Parathyroid adenoma (tissue), 2 donors: ENCODE results near the gene PHGDH.

Experiments used
- H2AFZ ChIP-seq: fragments of 300-600 bp; sonication (generic); one replicate; pipeline ENCODE4 v1.7.0; 2017; ENCODE audit warnings: antibody characterized with exemption, mild to moderate bottlenecking
- H3K27ac ChIP-seq: fragments of 300-600 bp; sonication (generic); one replicate; pipeline ENCODE4 v1.7.0; 2017
- H3K27me3 ChIP-seq: fragments of 300-600 bp; sonication (generic); one replicate; pipeline ENCODE4 v1.7.0; 2017; ENCODE audit warnings: low read length; ENCODE audit not compliant: control insufficient read depth, insufficient read depth
- H3K36me3 ChIP-seq: fragments of 300-600 bp; sonication (generic); one replicate; pipeline ENCODE4 v1.7.0; 2017; ENCODE audit warnings: low read length; ENCODE audit not compliant: control insufficient read depth, insufficient read depth
- H3K4me1 ChIP-seq: fragments of 300-600 bp; sonication (generic); one replicate; pipeline ENCODE4 v1.7.0; 2017; ENCODE audit warnings: control low read depth
- H3K4me2 ChIP-seq: fragments of 300-600 bp; sonication (generic); one replicate; pipeline ENCODE4 v1.7.0; 2017; ENCODE audit warnings: low read length
- H3K4me3 ChIP-seq: fragments of 300-600 bp; sonication (generic); one replicate; pipeline ENCODE4 v1.7.0; 2017; ENCODE audit warnings: low read depth, low read length
- H3K79me2 ChIP-seq: fragments of 300-600 bp; sonication (generic); one replicate; pipeline ENCODE4 v1.7.0; 2017; ENCODE audit warnings: control low read depth
- H3K9ac ChIP-seq: fragments of 300-600 bp; sonication (generic); one replicate; pipeline ENCODE4 v1.7.0; 2017; ENCODE audit warnings: mild to moderate bottlenecking
- H3K9me3 ChIP-seq: fragments of 300-600 bp; sonication (generic); one replicate; pipeline ENCODE4 v1.7.0; 2017; ENCODE audit warnings: low read length; ENCODE audit not compliant: control insufficient read depth
- CTCF ChIP-seq: fragments of 300-600 bp; sonication (generic); IDR thresholded peaks from one replicate; pipeline ENCODE4 v1.7.0; 2017; ENCODE audit warnings: antibody characterized with exemption, mild to moderate bottlenecking
- donor health status: primary hyperparathyroidism.

Gene PHGDH

GRCh38 chr1:119673171-119673940, 38.4 kb upstream of the PHGDH start:
- Histone ChIP-seq H3K27ac (no peak overlapping the region), H3K4me1 (peaks cover 3% of the 10 kb centered on the region), H3K4me2 (no peak overlapping the region), H3K9me3 (no peaks in the 10 kb centered on the region), H3K27me3 (no peaks in the 10 kb centered on the region), H3K4me3 (no peak overlapping the region), H3K9ac (no peak overlapping the region), H2AFZ (no peak overlapping the region), H3K79me2 (no peaks in the 10 kb centered on the region), H3K36me3 (no peaks in the 10 kb centered on the region)
- TF ChIP-seq CTCF, result no peak

GRCh38 chr1:119674111-119674526, 37.6 kb upstream of the PHGDH start:
- Histone ChIP-seq H3K4me3 (no peak overlapping the region), H3K9me3 (no peaks in the 10 kb centered on the region), H3K4me1 (peaks cover 3% of the 10 kb centered on the region), H3K36me3 (no peaks in the 10 kb centered on the region), H3K9ac (no peak overlapping the region), H3K27ac (peak overlapping the region; percentile 37), H3K79me2 (no peaks in the 10 kb centered on the region), H3K27me3 (no peaks in the 10 kb centered on the region), H3K4me2 (peak overlapping the region; percentile 44), H2AFZ (peak overlapping the region; percentile 35)
- no peak for TF ChIP-seq CTCF

DNA sequence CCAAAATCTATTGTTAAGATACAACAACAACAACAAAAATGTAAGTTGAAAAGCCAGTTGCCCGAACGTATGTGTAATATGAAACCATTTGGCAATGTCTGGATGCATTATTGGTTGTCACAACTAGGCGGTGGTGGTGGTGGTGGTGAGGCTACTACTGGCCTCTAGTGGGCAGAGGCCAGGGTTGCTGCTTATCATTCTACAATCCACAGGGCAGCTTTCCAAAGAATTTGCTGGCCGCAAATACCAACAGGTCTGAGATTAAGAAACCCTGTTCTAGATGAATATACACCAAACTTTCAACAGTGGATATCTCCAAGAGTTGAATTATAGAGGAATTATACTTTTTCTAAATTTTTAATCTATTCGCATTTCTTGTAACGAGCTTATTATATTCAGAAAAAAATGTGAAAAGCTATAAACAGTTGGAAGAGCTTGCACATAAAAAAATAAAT, 36.9 kb upstream of the PHGDH start:
- H3K4me2 ChIP-seq, result peak overlapping the region; percentile 44
- H3K9me3 ChIP-seq, result no peaks in the 10 kb centered on the region
- H3K27me3 ChIP-seq, result no peaks in the 10 kb centered on the region
- no peaks in the 10 kb centered on the region for H3K36me3 ChIP-seq
- H3K9ac ChIP-seq, result no peak overlapping the region
- peaks cover 3% of the 10 kb centered on the region for H3K4me1 ChIP-seq
- no peak for TF ChIP-seq CTCF
- no peaks in the 10 kb centered on the region for H3K79me2 ChIP-seq
- H3K27ac ChIP-seq, result peak overlapping the region; percentile 41
- H3K4me3 ChIP-seq, result peak overlapping the region; percentile 44
- H2AFZ ChIP-seq, result no peak overlapping the region

DNA sequence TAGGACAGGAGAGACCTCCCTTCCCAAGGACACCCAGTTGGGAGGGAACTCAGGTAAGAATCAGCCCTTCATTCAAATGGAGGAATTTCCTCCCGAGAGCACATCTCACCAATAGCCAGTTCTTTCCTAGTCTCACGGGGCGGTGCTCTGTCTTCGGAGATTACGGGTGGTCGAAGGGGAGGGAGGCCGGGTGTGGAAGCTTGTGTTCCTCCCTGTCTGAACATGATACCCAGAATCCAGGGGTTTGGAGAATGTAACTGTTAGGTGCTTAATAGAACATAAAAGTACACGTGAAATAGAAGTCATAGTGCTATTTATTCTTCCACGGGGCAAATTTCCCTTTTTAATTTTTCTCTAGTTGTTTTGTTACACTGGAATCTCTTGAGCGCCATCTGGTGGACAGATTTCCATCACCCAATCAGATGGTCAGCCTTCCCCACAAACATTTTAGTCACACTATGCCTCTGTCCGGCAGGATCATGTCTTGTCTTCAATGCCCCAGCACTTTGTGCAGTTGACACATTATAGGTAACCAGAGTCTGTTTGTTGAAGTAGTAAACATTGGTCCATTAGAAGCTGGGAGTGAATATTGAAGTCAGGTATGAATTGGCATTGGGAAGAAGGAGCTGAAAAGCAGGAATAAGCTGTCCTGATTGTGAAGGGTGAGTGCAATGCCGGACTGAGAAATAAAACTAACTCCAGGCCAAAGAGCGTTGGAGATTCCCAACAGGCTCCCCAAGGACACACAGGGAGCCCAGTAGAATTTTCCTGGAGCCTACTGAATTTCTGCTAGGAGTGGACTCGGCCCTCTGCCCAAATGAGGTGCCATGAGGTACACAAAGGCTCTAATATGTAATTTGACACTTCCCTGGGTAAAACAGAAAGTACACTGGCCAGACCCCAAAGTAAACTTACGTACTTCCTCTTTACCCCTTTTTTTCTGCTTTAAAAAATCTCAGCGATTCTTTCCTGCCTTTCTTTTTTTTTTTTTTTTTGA, 36.1 kb upstream of the PHGDH start:
- peak overlapping the region; percentile 75 for H2AFZ ChIP-seq
- peak overlapping the region; percentile 44 for H3K4me3 ChIP-seq
- H3K4me1 ChIP-seq, result peaks cover 3% of the 10 kb centered on the region
- no peaks in the 10 kb centered on the region for H3K9me3 ChIP-seq
- H3K27ac ChIP-seq, result peak overlapping the region; percentile 41
- no peak overlapping the region for H3K9ac ChIP-seq
- H3K4me2 ChIP-seq, result peak overlapping the region; percentile 44
- peak; percentile 82 for TF ChIP-seq CTCF
- H3K36me3 ChIP-seq, result no peaks in the 10 kb centered on the region
- H3K27me3 ChIP-seq, result no peaks in the 10 kb centered on the region
- no peaks in the 10 kb centered on the region for H3K79me2 ChIP-seq
